NCI-H187 (cell line): ENCODE results near the gene PLK5.

Experiments used
- DNase-seq, 2 experiments: peaks; one replicate each; lab custom pipeline; 2025; lab: John Stamatoyannopoulos, UW

PLK5 gene

GRCh38 chr19:1577090-1577928 is 53.4 kb downstream of the PLK5 start:
- peak in 1 of 2 experiments; percentile 26 for DNase-seq

- DNase-seq, result no peak
Measured at GRCh38 chr19:1577929-1578618, 54.2 kb downstream of the PLK5 start.

- DNase-seq, result no peak
Measured at GRCh38 chr19:1579222-1579621, 55.3 kb downstream of the PLK5 start.

- no peak for DNase-seq
Measured at GRCh38 chr19:1580382-1580781, 56.5 kb downstream of the PLK5 start.

- no peak for DNase-seq
Measured at GRCh38 chr19:1580957-1581356, 57.1 kb downstream of the PLK5 start.

- no peak for DNase-seq
Measured at GRCh38 chr19:1582201-1582600, 58.3 kb downstream of the PLK5 start.

- DNase-seq, result no peak
Measured at GRCh38 chr19:1584500-1585242, 60.8 kb downstream of the PLK5 start.

- DNase-seq, result no peak
Measured at GRCh38 chr19:1585243-1585580, 61.3 kb downstream of the PLK5 start.
